B cell (primary cell): ENCODE results near the gene KCNF1.

Experiments used
- CTCF ChIP-seq: fragments of 200-600 bp; IDR thresholded peaks from one replicate; pipeline ENCODE4 v1.8.0; 2022; ENCODE audit warnings: antibody characterized with exemption, mild to moderate bottlenecking
- EZH2 ChIP-seq: IDR thresholded peaks from 2 replicates; pipeline ENCODE4 v1.6.1; 2012; ENCODE audit warnings: borderline replicate concordance, low read depth, mild to moderate bottlenecking, moderate library complexity, low read length; ENCODE audit not compliant: insufficient read depth, poor library complexity, severe bottlenecking

DNA sequence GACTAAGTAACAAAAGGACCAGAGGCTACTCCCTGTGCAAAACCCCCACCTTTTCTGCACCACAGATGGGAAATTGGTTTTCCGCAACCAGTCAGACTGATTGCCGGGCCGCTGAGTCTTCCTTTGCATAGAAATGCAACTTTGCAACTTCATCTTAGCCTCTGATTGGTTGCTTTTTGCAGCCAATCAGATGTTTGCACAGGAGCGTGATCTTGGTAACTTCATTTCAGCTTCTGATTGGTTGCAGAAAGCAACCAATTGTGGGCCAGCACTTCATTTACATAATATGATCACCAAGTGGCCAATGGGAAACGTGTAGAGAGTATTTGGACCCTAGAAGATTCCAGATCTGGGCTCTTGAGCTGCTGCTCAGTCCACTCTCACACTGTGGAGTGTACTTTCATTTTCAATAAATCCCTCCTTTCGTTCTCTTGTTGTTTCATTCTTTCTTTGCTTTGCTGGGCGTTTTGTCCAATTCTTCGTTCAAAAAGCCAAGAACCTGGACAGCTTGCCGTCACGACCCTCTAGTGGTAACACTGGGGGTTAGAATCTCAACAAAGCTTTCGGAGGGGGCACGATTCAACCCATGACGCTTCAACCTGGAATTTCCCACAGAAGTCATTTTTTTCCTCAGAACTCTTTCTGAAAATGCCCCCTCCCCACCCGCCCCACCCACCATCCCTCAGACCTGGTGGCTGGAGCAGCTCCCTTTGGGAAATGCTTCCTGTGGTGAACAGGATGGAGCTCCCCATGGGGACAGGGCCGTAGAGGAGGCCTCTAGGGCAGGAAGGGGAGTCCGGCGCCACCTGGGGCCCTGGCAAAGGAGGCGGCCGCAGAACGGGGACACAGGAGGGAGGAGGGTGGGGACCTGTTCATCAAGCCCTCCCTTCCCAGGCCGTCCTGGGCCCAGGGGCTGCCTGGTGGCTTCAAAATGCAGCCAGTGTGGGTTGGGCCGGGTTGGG lies 31.8 kb upstream of the KCNF1 start:
- TF ChIP-seq CTCF (no peak), EZH2 (no peak)
